Upper lobe of left lung (tissue), 4 donors: ENCODE data around the gene MSANTD2.

Experiments used
- POLR2A ChIP-seq, 4 donors: fragments of 450-650 bp; IDR thresholded peaks; one replicate each; pipeline ENCODE4 v1.5.1; 2016 to 2017; ENCODE audit warnings: antibody characterized with exemption in 4 of 4, mild to moderate bottlenecking in 2 of 4
- POLR2AphosphoS5 ChIP-seq, 2 donors: sonication (generic); formaldehyde crosslinking; IDR thresholded peaks; one replicate each; pipeline ENCODE4 v1.5.1; 2017; ENCODE audit warnings: antibody characterized with exemption in 2 of 2
- TF ChIP-seq, protein P1 (sequence below), 6 experiments: fragments of 450-650 bp in 4 of 6; fragments of 200-600 bp in 2 of 6; sonication (generic) in 2 of 6; IDR thresholded peaks; one replicate each; pipeline ENCODE4 v1.5.1; 2016 to 2019; ENCODE audit warnings: antibody characterized with exemption in 6 of 6

DNA sequence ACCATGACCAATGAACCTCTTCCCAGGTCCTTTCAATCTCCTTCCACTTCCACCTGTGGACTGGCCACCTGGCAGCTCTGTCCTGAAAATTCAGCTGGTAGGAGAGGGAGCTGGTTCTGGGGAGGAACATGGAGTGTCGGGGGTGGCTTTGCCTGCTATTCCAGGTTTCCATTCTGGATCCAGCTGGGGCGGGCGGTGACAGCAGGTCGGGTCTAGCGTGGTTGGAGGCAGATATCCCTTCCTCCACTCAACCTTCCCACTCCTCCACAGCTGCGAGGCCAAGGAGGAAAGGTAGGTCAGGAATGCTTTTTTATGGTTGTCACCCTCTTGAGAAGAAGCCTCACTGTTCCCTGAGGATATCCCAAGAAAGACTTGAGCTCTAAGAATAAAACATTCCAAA, 57.2 kb downstream of the MSANTD2 start:
- TF ChIP-seq, protein P1, sequence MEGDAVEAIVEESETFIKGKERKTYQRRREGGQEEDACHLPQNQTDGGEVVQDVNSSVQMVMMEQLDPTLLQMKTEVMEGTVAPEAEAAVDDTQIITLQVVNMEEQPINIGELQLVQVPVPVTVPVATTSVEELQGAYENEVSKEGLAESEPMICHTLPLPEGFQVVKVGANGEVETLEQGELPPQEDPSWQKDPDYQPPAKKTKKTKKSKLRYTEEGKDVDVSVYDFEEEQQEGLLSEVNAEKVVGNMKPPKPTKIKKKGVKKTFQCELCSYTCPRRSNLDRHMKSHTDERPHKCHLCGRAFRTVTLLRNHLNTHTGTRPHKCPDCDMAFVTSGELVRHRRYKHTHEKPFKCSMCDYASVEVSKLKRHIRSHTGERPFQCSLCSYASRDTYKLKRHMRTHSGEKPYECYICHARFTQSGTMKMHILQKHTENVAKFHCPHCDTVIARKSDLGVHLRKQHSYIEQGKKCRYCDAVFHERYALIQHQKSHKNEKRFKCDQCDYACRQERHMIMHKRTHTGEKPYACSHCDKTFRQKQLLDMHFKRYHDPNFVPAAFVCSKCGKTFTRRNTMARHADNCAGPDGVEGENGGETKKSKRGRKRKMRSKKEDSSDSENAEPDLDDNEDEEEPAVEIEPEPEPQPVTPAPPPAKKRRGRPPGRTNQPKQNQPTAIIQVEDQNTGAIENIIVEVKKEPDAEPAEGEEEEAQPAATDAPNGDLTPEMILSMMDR (IDR thresholded peaks at IDR 0.05): no peak
- TF ChIP-seq POLR2AphosphoS5 (IDR thresholded peaks at IDR 0.05) (no peak), POLR2A (IDR thresholded peaks at IDR 0.05) (no peak)
